Measurements from ENCODE around the gene PRR16.
"Not testable (repeated sequence)": the region's sequence is repeated elsewhere in the genome, so short reads cannot be mapped to it uniquely, and the experiment has no call there.

PRR16 gene

DNA sequence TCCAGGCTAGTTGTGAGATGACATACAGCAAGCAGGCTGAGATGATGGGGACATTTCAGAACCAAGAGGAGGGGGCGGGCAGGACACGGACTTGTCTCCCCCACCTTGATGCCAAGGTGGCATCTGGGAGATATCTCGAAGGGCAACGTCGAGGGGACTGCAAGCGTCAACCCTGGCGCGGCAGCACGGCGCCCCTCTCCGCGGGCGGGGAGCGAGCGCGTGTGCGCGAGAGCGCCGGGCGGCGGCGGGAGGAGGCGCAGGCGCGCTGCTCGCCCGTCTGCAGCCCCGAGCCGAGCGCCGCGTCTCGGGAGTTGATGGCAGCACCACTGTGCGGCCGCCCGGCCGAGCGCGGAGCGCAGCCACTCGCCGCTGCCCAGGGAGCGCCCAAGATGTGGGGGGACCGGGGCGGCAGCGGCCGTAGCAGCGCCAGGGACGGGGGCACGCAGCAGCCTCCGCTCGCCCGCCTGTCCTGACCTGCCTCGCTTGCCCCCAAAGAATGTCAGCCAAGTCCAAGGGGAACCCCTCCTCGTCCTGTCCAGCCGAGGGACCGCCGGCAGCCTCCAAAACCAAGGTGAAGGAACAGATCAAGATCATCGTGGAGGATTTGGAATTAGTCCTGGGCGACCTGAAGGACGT is at the start of gene PRR16:
Gene PRR16 (plus strand): TSS at position 310 of the 636 bp plus-strand sequence.
- DNase-seq (ENCODE audit: low read depth in 2 of 3, low spot score in 1 of 3) = no peak

GRCh38 chr5:120415985-120416384 is 48.1 kb upstream of the PRR16 start:
- no peak for DNase-seq (ENCODE audit: low read depth in 2 of 3, low spot score in 1 of 3)

DNA sequence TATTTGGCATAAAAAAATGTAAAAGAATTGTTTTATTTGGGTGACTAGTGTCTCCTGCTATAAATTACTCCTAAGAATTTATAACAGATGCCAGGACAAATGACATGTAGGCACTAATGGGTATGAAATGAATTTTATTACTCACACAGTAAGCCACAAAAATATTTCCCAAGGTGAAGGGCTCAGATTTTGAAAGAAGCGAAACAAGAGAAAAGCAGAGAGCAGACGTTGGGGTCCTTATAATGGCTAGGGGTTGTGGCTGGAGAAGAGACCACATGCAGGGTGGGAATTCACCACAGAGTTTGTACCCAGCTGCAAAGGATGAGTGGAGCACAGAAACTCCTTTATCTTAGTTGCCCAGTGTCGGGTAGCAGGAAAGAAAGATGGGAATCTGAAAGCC is 45.0 kb upstream of the PRR16 start:
- DNase-seq (ENCODE audit: low read depth in 2 of 3, low spot score in 1 of 3) = no peak

- DNase-seq (ENCODE audit: low read depth in 2 of 3, low spot score in 1 of 3) = not testable (repeated sequence)
Observed at GRCh38 chr5:120426633-120427275, 37.3 kb upstream of the PRR16 start.

- DNase-seq (ENCODE audit: low read depth in 2 of 3, low spot score in 1 of 3) = no peak
Observed at GRCh38 chr5:120430572-120430971, 33.5 kb upstream of the PRR16 start.

DNA sequence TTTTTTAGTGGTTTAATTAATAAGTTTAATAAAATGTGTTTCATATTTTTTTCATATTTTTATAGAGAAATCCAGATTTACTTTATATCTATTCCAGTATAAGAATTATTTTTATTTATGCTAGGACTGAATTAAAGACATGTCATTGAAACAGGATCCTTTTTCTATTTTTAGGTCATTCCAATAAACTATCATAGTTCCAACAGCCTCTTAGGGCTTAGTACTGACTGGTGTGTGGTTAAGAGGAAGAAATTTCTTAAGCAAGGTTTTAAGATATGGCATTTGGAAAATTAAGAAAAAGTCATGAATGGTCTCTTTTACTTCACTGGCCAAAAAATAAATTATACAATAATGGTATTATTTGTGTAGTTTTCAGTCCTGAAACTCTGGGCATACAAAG is 31.2 kb upstream of the PRR16 start:
- DNase-seq (ENCODE audit: low read depth in 2 of 3, low spot score in 1 of 3) = no peak

- no peak for DNase-seq (ENCODE audit: low read depth in 2 of 3, low spot score in 1 of 3)
Observed at GRCh38 chr5:120435129-120435528, 29.0 kb upstream of the PRR16 start.

DNA sequence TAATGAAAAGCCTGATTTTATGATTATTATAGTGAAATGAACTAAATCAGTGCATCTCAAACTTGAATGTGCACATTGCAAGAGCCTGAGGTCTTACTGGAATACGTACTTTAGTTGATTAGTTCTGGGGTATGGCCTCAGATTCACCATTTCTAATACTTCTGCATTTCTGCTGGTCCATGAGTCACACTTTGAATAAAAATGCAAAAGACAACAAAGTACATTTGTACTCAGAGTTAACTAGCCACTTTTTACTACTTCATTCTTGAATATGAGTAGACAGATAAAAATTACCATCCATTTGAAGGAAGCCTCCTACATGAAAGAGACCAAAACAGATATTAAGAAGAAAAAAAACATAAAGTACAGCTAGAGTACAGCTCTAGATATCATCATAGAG is 27.1 kb upstream of the PRR16 start:
- no peak for DNase-seq (ENCODE audit: low read depth in 2 of 3, low spot score in 1 of 3)

DNA sequence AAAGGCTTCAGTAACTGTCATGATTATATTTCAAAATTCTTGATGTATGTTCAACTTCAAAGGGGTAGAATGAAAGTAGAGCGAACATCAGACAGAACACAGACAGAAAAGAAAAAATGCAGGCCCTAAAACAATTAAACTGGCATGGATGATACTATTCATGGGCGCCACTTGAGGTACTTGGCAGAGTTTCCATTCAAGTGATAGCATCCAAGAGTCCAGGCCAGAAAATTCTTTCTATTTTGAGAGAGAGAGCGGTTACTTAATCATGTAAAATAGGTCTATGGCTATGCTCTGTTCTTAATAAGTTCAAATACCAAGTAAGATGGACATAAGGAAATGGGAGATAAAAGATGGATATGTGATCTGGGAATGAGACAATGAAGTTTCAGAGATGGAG is 21.4 kb upstream of the PRR16 start:
- DNase-seq (ENCODE audit: low read depth in 2 of 3, low spot score in 1 of 3) = no peak

DNA sequence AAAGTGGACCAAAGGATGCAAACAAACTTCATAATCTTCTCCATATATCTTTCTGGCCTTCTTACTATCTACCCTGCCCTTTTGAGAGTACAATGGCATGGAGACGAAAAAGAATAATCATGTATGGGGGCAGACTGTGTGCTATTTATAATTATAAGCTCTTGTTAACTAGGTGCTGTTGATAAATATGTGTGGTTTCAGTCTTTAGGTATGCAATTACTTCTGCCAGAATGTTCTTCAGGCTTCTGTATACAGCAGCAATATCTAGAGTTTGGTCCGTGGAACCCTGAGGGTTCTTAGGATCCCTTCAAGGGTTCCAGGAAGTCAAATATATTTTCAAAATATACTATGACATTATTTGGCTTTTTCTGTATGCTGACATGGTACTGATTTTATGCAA is 20.5 kb upstream of the PRR16 start:
- DNase-seq (ENCODE audit: low read depth in 2 of 3, low spot score in 1 of 3) = no peak

GRCh38 chr5:120446068-120446492 is 18.0 kb upstream of the PRR16 start:
- no peak for DNase-seq (ENCODE audit: low read depth in 2 of 3, low spot score in 1 of 3)

GRCh38 chr5:120446901-120447300 is 17.2 kb upstream of the PRR16 start:
- DNase-seq (ENCODE audit: low read depth in 2 of 3, low spot score in 1 of 3) = no peak

GRCh38 chr5:120447706-120448239 is 16.3 kb upstream of the PRR16 start:
- no peak for DNase-seq (ENCODE audit: low read depth in 2 of 3, low spot score in 1 of 3)

DNA sequence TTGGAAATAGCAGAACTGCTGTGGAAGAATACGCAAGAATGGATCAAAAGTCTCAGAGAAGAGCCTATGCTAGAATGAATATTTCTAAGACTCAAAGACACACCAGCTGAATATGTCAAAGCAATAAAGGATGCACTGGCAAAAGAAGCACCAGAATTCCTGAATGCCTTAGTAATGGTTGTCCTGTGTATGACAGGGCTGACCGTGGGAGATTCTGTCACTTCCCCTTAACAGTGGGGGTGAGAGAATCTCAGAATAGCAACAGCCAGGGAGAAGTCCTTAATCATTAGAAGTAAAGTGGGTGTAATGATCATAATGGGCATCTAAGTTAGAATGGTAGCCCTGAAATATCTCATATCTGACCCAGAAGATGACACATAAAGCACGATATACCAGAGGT is 14.6 kb upstream of the PRR16 start:
- DNase-seq (ENCODE audit: low read depth in 2 of 3, low spot score in 1 of 3) = no peak

- DNase-seq (ENCODE audit: low read depth in 2 of 3, low spot score in 1 of 3) = no peak
Observed at GRCh38 chr5:120450910-120451309, 13.2 kb upstream of the PRR16 start.

DNA sequence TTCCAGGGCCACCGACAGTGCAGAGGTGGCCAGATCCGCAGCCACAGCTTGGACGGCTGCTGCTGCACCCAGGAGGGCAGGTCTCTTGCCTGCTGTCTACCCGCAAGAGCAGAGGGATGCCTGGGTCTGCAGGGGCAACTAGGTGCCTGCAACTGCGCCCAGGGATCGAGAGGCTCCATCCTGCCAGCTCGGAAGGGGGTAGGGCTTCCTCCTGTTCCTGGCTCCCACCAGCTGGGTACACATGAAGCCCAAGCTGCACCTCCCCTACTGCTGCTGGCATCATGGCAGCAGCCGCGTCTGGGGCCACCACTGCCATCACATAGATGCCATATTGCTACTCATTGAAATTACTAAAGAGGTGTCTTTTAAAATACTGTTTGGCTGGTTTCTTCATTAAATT is 12.7 kb upstream of the PRR16 start:
- DNase-seq (ENCODE audit: low read depth in 2 of 3, low spot score in 1 of 3) = no peak

- no peak for DNase-seq (ENCODE audit: low read depth in 2 of 3, low spot score in 1 of 3)
Observed at GRCh38 chr5:120452471-120452870, 11.6 kb upstream of the PRR16 start.

DNA sequence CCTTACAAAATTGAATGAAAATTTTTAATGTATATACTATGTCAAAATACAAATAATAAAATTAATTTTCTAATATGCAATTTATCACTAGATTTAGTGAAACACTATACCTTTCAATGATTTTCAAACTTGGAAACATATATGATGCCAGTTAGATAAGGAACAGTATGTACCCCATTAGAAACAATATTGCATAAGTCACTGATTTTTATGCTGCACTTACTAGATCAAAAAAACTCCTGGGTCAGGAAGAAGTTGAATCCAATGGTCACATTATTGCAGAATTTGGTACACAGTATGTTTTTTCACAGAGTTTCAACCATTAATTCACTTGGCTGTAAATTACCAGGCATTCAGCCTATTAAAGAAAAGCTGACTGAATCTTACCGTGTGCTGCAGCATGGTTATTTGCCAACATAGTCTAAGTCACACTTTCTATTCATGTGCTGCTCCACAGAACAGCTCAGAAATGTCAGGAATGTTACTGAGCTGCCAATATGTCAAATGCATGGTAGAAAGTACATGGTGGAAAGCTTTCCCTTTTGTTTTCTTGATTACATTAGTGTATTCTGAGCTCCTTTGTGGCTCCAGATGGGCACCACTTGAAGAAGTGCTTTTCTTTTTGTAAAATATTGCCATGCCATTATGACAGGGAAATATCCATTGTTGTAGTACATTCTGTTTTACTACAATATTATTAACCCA is 9.9 kb upstream of the PRR16 start:
- DNase-seq (ENCODE audit: low read depth in 2 of 3, low spot score in 1 of 3) = no peak

DNA sequence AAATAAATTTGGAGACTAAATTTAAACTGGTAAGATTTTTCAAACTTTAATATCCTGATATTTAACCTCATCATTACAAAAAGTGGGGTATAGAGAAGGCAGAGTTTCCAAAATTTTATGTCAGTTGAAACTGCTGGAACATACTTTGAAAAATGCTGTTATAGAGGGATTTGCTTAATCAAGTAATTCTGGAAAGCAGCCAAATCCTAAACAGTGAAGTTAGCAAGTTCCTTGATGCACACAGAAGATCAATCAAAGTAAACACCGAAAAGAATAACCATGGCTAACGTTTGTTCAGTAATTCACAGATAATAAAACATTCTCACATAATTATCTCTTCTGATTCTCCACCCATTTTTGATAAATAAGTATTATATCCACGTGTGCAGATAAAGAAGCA is 8.1 kb upstream of the PRR16 start:
- no peak for DNase-seq (ENCODE audit: low read depth in 2 of 3, low spot score in 1 of 3)

- DNase-seq (ENCODE audit: low read depth in 2 of 3, low spot score in 1 of 3) = peak in 2 of 3 donors; percentile 13 to 21
Observed at GRCh38 chr5:120457839-120458507, 6.1 kb upstream of the PRR16 start.

- not testable (repeated sequence) for DNase-seq (ENCODE audit: low read depth in 2 of 3, low spot score in 1 of 3)
Observed at GRCh38 chr5:120458508-120458847, 5.6 kb upstream of the PRR16 start.

GRCh38 chr5:120461251-120461650 is 2.8 kb upstream of the PRR16 start:
- no peak for DNase-seq (ENCODE audit: low read depth in 2 of 3, low spot score in 1 of 3)

All from stimulated activated CD4-positive, alpha-beta T cell treated with anti-CD3 and anti-CD28 coated beads, Interleukin-12 subunit alpha, Interleukin-12 subunit beta, amount 100 ng/mL, for 48 hours (primary cell).